PFSK-1 (cell line): Measurements from ENCODE around the gene DLL1.

Source experiments
- FOXP2 ChIP-seq: optimal IDR thresholded peaks from 2 replicates; pipeline ENCODE3; 2011; ENCODE audit warnings: borderline replicate concordance, control low read depth, inconsistent platforms; ENCODE audit not compliant: insufficient read depth; ENCODE audit errors: extremely low read length, extremely low read depth
- POLR2AphosphoS5 ChIP-seq: IDR thresholded peaks from 2 replicates; pipeline ENCODE4 v1.6.1; 2012; ENCODE audit warnings: low read depth, mild to moderate bottlenecking, control low read depth, low read length, moderate library complexity
- SIN3A ChIP-seq: IDR thresholded peaks from 2 replicates; pipeline ENCODE4 v1.6.1; 2012; ENCODE audit warnings: mild to moderate bottlenecking, low read length, moderate library complexity, borderline replicate concordance; ENCODE audit not compliant: insufficient read depth
- TAF1 ChIP-seq: IDR thresholded peaks from 2 replicates; pipeline ENCODE4 v1.6.1; 2012; ENCODE audit warnings: low read length, control low read depth, borderline replicate concordance; ENCODE audit not compliant: insufficient read depth
- TF ChIP-seq, protein P1 (sequence below), 2 experiments: IDR thresholded peaks; 2 replicates each; pipeline versions ENCODE4 v1.6.1 to v1.8.0; 2011 to 2012; ENCODE audit warnings: low read depth in 2 of 2, low read length in 2 of 2, control low read depth in 1 of 2, inconsistent platforms in 1 of 2, mild to moderate bottlenecking in 1 of 2, moderate library complexity in 1 of 2; ENCODE audit not compliant: insufficient read depth in 1 of 2

The DLL1 gene

DNA sequence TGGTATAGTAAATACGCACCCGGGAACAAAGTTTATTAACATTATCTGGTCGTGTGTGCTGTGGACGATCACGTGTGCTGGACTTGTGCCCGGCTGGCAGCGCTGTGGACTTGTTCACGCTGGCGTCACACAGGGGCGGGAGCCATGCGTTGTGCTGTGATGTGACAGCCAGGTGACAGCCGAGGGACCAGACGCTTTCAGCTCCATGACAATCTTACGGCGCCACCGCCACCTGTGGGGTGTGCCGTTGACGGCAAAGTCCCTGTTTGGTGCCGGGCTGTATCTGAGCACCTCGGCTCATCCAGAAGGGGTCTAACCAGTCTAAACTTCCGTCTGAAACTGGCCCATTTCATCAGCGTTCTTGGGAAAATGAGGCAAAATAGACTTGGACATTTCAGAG, 25.2 kb downstream of the DLL1 start:
- no peak for TF ChIP-seq SIN3A
- no peak for TF ChIP-seq TAF1
- TF ChIP-seq, protein P1, sequence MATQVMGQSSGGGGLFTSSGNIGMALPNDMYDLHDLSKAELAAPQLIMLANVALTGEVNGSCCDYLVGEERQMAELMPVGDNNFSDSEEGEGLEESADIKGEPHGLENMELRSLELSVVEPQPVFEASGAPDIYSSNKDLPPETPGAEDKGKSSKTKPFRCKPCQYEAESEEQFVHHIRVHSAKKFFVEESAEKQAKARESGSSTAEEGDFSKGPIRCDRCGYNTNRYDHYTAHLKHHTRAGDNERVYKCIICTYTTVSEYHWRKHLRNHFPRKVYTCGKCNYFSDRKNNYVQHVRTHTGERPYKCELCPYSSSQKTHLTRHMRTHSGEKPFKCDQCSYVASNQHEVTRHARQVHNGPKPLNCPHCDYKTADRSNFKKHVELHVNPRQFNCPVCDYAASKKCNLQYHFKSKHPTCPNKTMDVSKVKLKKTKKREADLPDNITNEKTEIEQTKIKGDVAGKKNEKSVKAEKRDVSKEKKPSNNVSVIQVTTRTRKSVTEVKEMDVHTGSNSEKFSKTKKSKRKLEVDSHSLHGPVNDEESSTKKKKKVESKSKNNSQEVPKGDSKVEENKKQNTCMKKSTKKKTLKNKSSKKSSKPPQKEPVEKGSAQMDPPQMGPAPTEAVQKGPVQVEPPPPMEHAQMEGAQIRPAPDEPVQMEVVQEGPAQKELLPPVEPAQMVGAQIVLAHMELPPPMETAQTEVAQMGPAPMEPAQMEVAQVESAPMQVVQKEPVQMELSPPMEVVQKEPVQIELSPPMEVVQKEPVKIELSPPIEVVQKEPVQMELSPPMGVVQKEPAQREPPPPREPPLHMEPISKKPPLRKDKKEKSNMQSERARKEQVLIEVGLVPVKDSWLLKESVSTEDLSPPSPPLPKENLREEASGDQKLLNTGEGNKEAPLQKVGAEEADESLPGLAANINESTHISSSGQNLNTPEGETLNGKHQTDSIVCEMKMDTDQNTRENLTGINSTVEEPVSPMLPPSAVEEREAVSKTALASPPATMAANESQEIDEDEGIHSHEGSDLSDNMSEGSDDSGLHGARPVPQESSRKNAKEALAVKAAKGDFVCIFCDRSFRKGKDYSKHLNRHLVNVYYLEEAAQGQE (IDR thresholded peaks at IDR 0.05; ENCODE audit: insufficient read depth in 1 of 2, low read depth in 2 of 2, low read length in 2 of 2): no peak
- no peak for TF ChIP-seq FOXP2
- no peak for TF ChIP-seq POLR2AphosphoS5

GRCh38 chr6:170264086-170264485, 26.8 kb downstream of the DLL1 start:
- TF ChIP-seq POLR2AphosphoS5 (no peak), TAF1 (no peak), FOXP2 (no peak), SIN3A (no peak)
- TF ChIP-seq, protein P1 (IDR thresholded peaks at IDR 0.05; ENCODE audit: insufficient read depth in 1 of 2, low read depth in 2 of 2, low read length in 2 of 2): no peak

DNA sequence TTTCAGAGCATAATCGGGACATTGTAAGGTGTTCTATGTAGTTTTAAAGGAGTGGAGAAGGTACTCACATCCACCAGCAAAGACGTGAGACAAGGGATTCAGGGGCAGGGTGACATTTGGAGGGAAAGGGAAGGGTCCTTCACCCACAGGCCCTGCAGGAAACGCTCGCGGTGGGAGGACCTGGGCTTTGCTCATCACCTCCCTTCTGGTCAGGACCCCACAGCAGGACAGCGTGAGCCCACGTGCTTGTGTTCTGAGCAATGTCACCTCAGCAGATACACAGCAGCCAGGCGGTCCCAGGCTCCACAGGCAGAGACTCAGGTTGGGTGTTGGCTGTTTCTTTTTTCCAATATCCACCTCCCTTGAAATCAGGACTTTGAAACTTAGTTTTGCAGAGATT, 27.5 kb downstream of the DLL1 start:
- no peak for TF ChIP-seq FOXP2
- TF ChIP-seq, protein P1 (IDR thresholded peaks at IDR 0.05; ENCODE audit: insufficient read depth in 1 of 2, low read depth in 2 of 2, low read length in 2 of 2): no peak
- TF ChIP-seq TAF1: no peak
- no peak for TF ChIP-seq POLR2AphosphoS5
- no peak for TF ChIP-seq SIN3A

DNA sequence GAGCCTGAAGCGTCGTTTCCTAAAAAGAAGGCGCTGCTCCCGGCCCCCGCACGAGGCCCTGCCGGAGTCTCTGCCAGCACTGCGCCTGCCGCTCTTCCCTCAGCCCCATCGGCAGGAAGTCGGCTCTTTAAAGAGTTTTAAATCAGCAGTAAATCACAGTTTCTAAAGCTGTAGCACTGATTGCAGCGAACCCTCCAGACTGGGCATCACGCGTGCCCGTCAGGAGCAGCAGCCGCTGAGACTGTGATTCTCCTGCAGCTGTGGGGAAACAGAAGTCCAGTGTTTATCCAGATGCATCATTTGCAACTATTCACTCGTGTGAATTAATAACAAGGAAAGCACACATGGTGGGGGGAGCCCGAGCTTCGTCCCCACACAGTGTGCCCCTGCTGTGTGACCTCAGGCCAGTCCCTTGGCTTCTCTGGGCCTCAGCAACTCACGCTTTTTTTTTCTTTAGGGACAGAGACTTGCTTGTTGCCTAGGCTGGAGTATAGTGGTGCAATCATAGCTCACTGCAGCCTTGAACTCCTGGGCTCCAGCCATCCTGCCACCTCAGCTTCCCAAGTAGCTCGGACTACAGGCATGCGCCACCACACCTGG, 28.3 kb downstream of the DLL1 start:
- TF ChIP-seq POLR2AphosphoS5 (no peak), SIN3A (no peak)

- TF ChIP-seq, protein P1 (IDR thresholded peaks at IDR 0.05; ENCODE audit: insufficient read depth in 1 of 2, low read depth in 2 of 2, low read length in 2 of 2): no peak
- TF ChIP-seq SIN3A (no peak), POLR2AphosphoS5 (no peak), FOXP2 (no peak), TAF1 (no peak)
Observed at GRCh38 chr6:170261643-170262488, 29.0 kb downstream of the DLL1 start.
